T47D (cell line): ENCODE measurements around the gene CDH13.
A peak's percentile ranks its signal among the peaks of the same experiment; 100 is the strongest.

Experiments used
- DNase-seq, 2 experiments: peaks; one replicate each; pipeline versions ENCODE4 v3.0.0 to v3.0.0-alpha.2; 2011 to 2012; ENCODE audit warnings: low read depth in 1 of 2, low spot score in 1 of 2
- JUND ChIP-seq: IDR thresholded peaks from 2 replicates; pipeline ENCODE4 v1.6.1; 2012; ENCODE audit warnings: low read depth
- in situ Hi-C: cut with HindIII; loops from 2 replicates; pipeline ENCODE4 v1.10.0; 2016; ENCODE audit warnings: low sequenced_read_pairs, low pct_unique_long_range_greater_than_20kb

Gene CDH13

DNA sequence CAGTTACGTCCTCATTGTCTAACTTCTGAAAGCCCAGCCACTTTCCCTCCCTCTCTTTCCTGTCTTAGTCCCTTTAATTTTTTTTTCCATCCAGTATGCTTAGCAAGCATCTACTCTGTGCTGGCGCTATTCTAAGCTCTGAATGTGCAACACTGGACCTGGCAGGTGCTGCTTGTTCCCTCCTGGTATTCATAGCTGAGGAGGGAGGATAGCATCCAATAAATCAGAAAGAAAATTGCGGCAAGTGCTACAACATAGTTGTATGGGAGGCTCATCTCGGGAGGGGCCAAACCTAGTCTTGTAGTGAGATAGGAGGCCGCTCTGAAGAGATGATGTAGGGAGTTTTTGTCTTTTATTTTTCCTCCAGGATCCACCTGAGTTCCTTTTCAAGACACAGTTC, 723.7 kb downstream of the CDH13 start:
- no peak for DNase-seq
- in situ Hi-C loops = no loop called here
- TF ChIP-seq JUND = no peak

- no peak for TF ChIP-seq JUND
- no peak for DNase-seq
- in situ Hi-C loops = no loop called here
These were observed 725.1 kb downstream of the CDH13 start for GRCh38 chr16:83351846-83352245.

DNA sequence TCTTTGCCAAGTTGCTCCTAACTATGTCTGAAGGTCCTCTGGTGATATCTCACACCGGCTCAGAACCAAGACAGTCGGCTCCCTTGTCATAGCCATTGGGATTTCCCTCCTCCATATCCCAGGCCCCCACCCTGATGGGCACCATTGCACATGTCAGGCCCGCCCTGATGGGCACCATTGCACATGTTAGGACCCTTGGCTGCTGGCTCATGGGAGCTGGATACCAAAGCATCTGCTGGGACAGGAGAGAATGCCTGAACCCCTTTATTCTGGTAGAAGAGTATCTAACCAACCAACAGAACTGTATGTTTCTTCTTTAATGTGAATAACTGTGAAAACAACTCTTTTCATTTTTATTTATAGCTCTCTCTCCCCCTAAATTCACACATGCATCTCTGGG, 726.5 kb downstream of the CDH13 start:
- TF ChIP-seq JUND = no peak
- in situ Hi-C loops = no loop called here
- DNase-seq = no peak

- DNase-seq = no peak
- in situ Hi-C loops = no loop called here
- TF ChIP-seq JUND = no peak
These were observed 727.2 kb downstream of the CDH13 start for GRCh38 chr16:83354015-83354414.

GRCh38 chr16:83355570-83356218, 728.9 kb downstream of the CDH13 start:
- DNase-seq = no peak
- TF ChIP-seq JUND = no peak
- in situ Hi-C loops = no loop called here

DNA sequence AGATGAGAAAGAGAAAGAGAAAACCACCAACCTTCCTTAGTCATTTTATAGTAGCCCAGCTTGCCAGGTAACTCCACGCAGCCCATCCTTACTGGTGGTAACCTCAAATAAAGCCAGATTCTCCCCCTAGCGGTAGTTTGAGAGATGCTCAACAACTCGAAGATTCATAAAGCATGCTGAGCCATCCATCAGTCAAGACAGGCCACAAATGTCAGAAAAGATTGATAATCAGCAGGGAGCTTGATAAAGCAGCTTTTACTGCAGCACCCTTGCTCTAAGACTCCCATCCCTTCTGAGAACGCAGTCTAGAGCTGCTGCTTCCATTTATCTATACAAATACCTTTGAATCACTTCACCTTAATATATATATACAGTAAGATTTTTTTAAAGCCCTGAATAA, 729.5 kb downstream of the CDH13 start:
- in situ Hi-C loops = no loop called here
- no peak for TF ChIP-seq JUND
- DNase-seq = peak; percentile 67 to 76

DNA sequence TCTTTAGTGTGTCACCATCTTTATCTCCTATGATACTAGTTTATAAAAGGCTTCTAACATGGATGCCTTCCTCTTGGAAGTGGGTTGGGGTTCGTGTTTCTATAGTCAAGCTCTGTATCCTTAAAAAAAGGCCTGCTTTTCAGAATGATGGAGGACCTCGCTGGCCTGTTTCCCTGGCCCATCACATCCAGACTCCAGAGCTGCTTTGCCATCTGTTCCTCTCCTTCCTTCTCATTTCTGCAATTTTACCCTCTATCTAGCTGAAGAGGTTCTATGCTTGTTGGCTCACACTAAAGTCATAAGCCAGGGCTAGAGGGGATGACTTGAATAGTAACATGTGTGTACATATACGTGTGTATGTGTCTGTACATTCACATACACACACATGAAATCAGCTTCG, 730.2 kb downstream of the CDH13 start:
- DNase-seq = no peak
- no peak for TF ChIP-seq JUND
- in situ Hi-C loops = no loop called here

- DNase-seq = no peak
- TF ChIP-seq JUND = no peak
- in situ Hi-C loops = no loop called here
These were observed 736.8 kb downstream of the CDH13 start for GRCh38 chr16:83363521-83363920.

DNA sequence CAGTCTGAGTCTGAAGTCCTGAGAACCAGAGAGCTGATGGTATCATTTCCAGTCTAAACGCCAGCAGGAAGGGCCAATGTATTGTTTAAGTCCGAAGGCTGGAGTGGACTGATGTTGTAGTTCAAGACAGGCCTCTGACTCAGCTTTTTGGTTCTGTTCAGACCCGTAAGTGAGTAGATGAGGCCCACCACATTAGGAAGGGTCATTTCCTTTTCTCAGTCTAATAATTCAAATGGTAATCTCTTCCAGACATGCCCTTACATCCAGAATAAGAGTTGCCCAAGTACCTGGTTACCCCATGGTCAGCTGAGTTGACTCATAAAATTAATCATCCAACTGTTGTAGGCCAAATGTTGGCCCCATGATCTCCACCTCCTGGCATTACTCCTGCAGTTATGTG, 738.4 kb downstream of the CDH13 start:
- in situ Hi-C loops = no loop called here
- DNase-seq = no peak
- no peak for TF ChIP-seq JUND

GRCh38 chr16:83366228-83366627, 739.5 kb downstream of the CDH13 start:
- in situ Hi-C loops = no loop called here
- DNase-seq = no peak
- TF ChIP-seq JUND = no peak

DNA sequence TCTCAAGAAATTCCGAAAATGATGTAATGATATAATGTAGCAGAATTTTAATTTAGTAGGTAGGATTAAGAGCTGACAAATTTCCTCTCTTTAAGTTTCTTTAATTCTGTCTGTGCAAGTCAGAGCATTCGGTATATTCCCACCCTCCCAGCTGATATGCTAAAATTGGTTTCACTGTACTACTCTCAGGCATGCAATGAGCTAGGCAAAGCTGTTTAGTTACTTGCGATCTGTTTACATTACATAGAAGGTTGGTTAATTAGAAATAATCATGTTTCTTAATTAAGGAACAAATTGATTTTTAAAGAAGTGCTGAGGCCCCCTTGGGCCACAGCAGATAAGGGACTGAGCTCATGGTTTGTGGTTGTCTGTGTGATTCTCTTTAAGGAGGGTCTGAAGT, 748.2 kb downstream of the CDH13 start:
- no peak for DNase-seq
- no peak for TF ChIP-seq JUND
- in situ Hi-C loops = no loop called here

GRCh38 chr16:83389751-83390150, 763.0 kb downstream of the CDH13 start:
- in situ Hi-C loops = no loop called here
- no peak for TF ChIP-seq JUND
- no peak for DNase-seq

DNA sequence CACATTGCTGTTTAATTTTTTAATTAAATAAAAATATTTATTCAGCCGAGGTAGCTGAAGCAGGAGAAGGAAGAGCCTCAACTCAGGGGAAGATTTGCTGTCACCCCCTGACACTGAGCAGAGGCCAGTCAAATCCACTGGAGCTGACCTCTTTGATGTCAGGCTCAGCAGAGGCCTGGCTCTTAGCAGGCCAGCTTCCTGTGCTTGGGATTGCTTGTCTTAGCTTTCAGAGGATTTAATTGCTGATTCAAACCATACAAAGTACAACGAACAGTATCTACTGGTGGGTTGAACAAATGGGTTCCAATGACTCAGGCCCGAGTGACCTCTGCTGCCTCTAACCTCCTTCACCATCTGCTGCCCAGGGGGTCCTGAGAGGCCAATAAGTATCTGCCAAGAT, 764.0 kb downstream of the CDH13 start:
- no peak for DNase-seq
- in situ Hi-C loops = no loop called here
- no peak for TF ChIP-seq JUND

GRCh38 chr16:83392743-83393142, 766.0 kb downstream of the CDH13 start:
- no peak for DNase-seq
- TF ChIP-seq JUND = no peak
- in situ Hi-C loops = no loop called here
